Chondrocyte (in vitro differentiated cells): ENCODE results near the gene OTUD7B. TPM values are rescaled to one million over a fixed set of nuclear protein-coding genes. Genes with fewer than 3 reads are reported as not detected.

Experiments
- DNase-seq: peaks from one replicate; pipeline ENCODE4 v3.0.0; 2021; ENCODE audit warnings: mixed read lengths, low spot score
- H3K27ac Mint-ChIP-seq: one replicate; pipeline ENCODE4 v1.8.0; 2021; ENCODE audit warnings: mild to moderate bottlenecking, moderate library complexity, mixed read lengths; ENCODE audit not compliant: unreplicated experiment
- H3K27me3 Mint-ChIP-seq: 2 replicates; pipeline ENCODE4 v1.8.0; 2021; ENCODE audit warnings: low read depth, mixed read lengths
- H3K36me3 Mint-ChIP-seq: 2 replicates; pipeline ENCODE4 v1.8.0; 2021; ENCODE audit warnings: low read depth, mixed read lengths
- H3K4me1 Mint-ChIP-seq: 2 replicates; pipeline ENCODE4 v1.8.0; 2021; ENCODE audit warnings: low read depth, mild to moderate bottlenecking, mixed read lengths
- H3K4me3 Mint-ChIP-seq: one replicate; pipeline ENCODE4 v1.8.0; 2021; ENCODE audit warnings: mild to moderate bottlenecking, moderate library complexity, mixed read lengths; ENCODE audit not compliant: unreplicated experiment
- H3K9me3 Mint-ChIP-seq: 2 replicates; pipeline ENCODE4 v1.8.0; 2021; ENCODE audit warnings: low read depth, mixed read lengths
- CTCF ChIP-seq: fragments of 200-600 bp; sonication (generic); IDR thresholded peaks from 2 replicates; pipeline ENCODE4 v1.5.0; 2021; ENCODE audit warnings: antibody characterized with exemption, mild to moderate bottlenecking, moderate library complexity
- total RNA-seq: library from RNA; stranded (reverse); gene quantifications from 3 replicates; pipeline ENCODE4 v1.2.1, GENCODE V29; 2021

OTUD7B gene
- total RNA-seq, 1 donor from 2014 or later, result 24.5 TPM

- no peaks in the 10 kb centered on the region for H3K9me3 Mint-ChIP-seq
- H3K36me3 Mint-ChIP-seq, result peaks cover 9% of the 10 kb centered on the region
- H3K4me3 Mint-ChIP-seq, result no peak overlapping the region
- no peaks in the 10 kb centered on the region for H3K27me3 Mint-ChIP-seq
- no peak for TF ChIP-seq CTCF
- DNase-seq, result no peak
- peaks cover 56% of the 10 kb centered on the region for H3K4me1 Mint-ChIP-seq
- no peak overlapping the region for H3K27ac Mint-ChIP-seq
These were observed 4.9 kb downstream of the OTUD7B start for GRCh38 chr1:150005606-150006005.

GRCh38 chr1:150003801-150004200 is 6.7 kb downstream of the OTUD7B start:
- H3K4me3 Mint-ChIP-seq, result no peak overlapping the region
- peaks cover 11% of the 10 kb centered on the region for H3K36me3 Mint-ChIP-seq
- TF ChIP-seq CTCF, result no peak
- no peaks in the 10 kb centered on the region for H3K27me3 Mint-ChIP-seq
- H3K4me1 Mint-ChIP-seq, result peaks cover 49% of the 10 kb centered on the region
- H3K9me3 Mint-ChIP-seq, result no peaks in the 10 kb centered on the region
- peak overlapping the region; percentile 12 for H3K27ac Mint-ChIP-seq
- no peak for DNase-seq

- Mint-ChIP-seq H3K27me3 (no peaks in the 10 kb centered on the region), H3K9me3 (no peaks in the 10 kb centered on the region), H3K4me3 (no peak overlapping the region), H3K27ac (peak overlapping the region; percentile 50), H3K36me3 (peaks cover 11% of the 10 kb centered on the region), H3K4me1 (peaks cover 42% of the 10 kb centered on the region)
- no peak for TF ChIP-seq CTCF
- no peak for DNase-seq
These were observed 8.3 kb downstream of the OTUD7B start for GRCh38 chr1:150002217-150002616.

- DNase-seq, result no peak
These were observed 9.1 kb downstream of the OTUD7B start for GRCh38 chr1:150001415-150001814.

GRCh38 chr1:149997585-149998262 is 12.8 kb downstream of the OTUD7B start:
- TF ChIP-seq CTCF, result no peak
- peaks cover 40% of the 10 kb centered on the region for H3K4me1 Mint-ChIP-seq
- H3K27me3 Mint-ChIP-seq, result no peaks in the 10 kb centered on the region
- H3K36me3 Mint-ChIP-seq, result peaks cover 2% of the 10 kb centered on the region
- no peaks in the 10 kb centered on the region for H3K9me3 Mint-ChIP-seq
- H3K27ac Mint-ChIP-seq, result no peak overlapping the region
- DNase-seq, result no peak
- no peak overlapping the region for H3K4me3 Mint-ChIP-seq

More at GRCh38 chr1:150001415-150001814, 9.1 kb downstream of the OTUD7B start:
- Mint-ChIP-seq H3K36me3 (peaks cover 11% of the 10 kb centered on the region), H3K27ac (peak overlapping the region; percentile 85), H3K27me3 (no peaks in the 10 kb centered on the region), H3K4me1 (peaks cover 40% of the 10 kb centered on the region), H3K4me3 (no peak overlapping the region), H3K9me3 (no peaks in the 10 kb centered on the region)
- no peak for TF ChIP-seq CTCF
